Mucosa of descending colon (tissue), 3 donors: Measurements from ENCODE around the gene BEGAIN. TPM values are rescaled to one million over a fixed set of nuclear protein-coding genes. Genes with fewer than 3 reads are reported as not detected.

Source experiments
- ATAC-seq: fragments of 200-7000 bp; cut with Tn5 transposase; one replicate; pipeline ENCODE4 v1.9.1; 2020; ENCODE audit warnings: mild to moderate bottlenecking, moderate library complexity
- DNase-seq, 3 donors: peaks; one replicate each; pipeline ENCODE4 v3.0.0-alpha.2; 2020
- H3K36me3 ChIP-seq: fragments of 200-600 bp; one replicate; pipeline ENCODE4 v1.8.0; 2021; ENCODE audit warnings: low read depth, mild to moderate bottlenecking
- H3K4me1 ChIP-seq: fragments of 200-600 bp; one replicate; pipeline ENCODE4 v1.8.0; 2021; ENCODE audit warnings: low read depth, mild to moderate bottlenecking
- H3K4me3 ChIP-seq: fragments of 200-600 bp; one replicate; pipeline ENCODE4 v1.8.0; 2021; ENCODE audit warnings: mild to moderate bottlenecking
- H3K9me3 ChIP-seq: fragments of 200-600 bp; one replicate; pipeline ENCODE4 v1.8.0; 2021; ENCODE audit warnings: mild to moderate bottlenecking
- intact Hi-C, 2 donors: fragments of 100-400 bp; cut with DNase I in 1 of 2; cut with micrococcal nuclease in 1 of 2; formaldehyde crosslinking; loops; one replicate each; pipeline versions ENCODE4 v1.11.0 to v1.11.1; 2022; cut with DNase I, micrococcal nuclease
- total RNA-seq, 3 donors: library from RNA; stranded (reverse); fragmentation: NEBNext Ultra II Directional in 2 of 3; extraction: Animal tissue kit (Norgen Biotek cat#: 25700) in 2 of 3; gene quantifications; one replicate each; pipeline versions ENCODE4 v1.2.1 to v1.2.4, GENCODE V29; 2021 to 2023
- TF ChIP-seq, protein P1 (sequence below): fragments of 200-600 bp; IDR thresholded peaks from one replicate; pipeline ENCODE4 v1.8.0; 2022; ENCODE audit warnings: antibody characterized with exemption, mild to moderate bottlenecking
- donor health status: DM: no; HTN: no; CAD: no; lungs with moderate emphysema.
- donor health status: DM: no; HTN: no; CAD: no.
- donor health status: DM: no; HTN: yes; CAD: no.

Gene BEGAIN
- total RNA-seq, 3 donors from 2014 or later: 0.75 to 2.5 (median 1.1) TPM

GRCh38 chr14:100555436-100556139 lies 31.6 kb downstream of the BEGAIN start:
- DNase-seq (no peak), ATAC-seq (no peak)
- Histone ChIP-seq H3K4me1 (peaks cover 10% of the 10 kb centered on the region), H3K36me3 (no peaks in the 10 kb centered on the region), H3K4me3 (no peak overlapping the region), H3K9me3 (no peaks in the 10 kb centered on the region)
- TF ChIP-seq, protein P1, sequence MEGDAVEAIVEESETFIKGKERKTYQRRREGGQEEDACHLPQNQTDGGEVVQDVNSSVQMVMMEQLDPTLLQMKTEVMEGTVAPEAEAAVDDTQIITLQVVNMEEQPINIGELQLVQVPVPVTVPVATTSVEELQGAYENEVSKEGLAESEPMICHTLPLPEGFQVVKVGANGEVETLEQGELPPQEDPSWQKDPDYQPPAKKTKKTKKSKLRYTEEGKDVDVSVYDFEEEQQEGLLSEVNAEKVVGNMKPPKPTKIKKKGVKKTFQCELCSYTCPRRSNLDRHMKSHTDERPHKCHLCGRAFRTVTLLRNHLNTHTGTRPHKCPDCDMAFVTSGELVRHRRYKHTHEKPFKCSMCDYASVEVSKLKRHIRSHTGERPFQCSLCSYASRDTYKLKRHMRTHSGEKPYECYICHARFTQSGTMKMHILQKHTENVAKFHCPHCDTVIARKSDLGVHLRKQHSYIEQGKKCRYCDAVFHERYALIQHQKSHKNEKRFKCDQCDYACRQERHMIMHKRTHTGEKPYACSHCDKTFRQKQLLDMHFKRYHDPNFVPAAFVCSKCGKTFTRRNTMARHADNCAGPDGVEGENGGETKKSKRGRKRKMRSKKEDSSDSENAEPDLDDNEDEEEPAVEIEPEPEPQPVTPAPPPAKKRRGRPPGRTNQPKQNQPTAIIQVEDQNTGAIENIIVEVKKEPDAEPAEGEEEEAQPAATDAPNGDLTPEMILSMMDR: no peak
- intact Hi-C loops: no loop called here

DNA sequence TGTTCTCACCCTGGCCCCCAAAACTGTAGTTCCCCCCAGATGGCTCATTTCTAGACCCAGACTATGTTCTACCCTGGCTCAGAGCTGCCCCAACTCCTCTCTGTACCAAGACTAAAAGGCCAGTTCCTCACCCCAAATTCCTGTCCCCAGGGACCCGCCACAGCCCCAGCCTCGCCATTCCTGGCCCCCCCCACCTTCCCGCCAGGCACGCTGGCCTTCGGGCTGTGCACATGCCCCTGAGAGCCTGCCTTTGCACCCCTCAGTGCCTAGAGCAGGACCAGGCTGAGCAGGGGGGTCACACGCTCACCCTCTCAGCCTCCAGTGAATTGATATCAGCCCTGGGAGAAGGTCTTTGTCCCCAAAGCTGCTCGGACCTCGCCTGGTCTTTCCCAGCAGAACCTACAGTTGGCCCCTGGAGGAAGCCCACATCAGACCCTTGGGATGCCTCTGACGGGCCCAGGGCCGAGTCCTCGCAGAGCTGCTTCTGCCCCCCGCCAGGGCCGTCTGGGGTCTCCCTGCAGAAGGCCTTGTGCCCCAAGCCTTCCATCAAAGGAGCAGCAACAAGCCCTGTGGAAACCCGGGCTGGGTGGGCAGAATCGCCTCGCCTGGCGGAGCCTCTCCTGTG lies 32.4 kb downstream of the BEGAIN start:
- H3K4me1 ChIP-seq: peaks cover 10% of the 10 kb centered on the region
- TF ChIP-seq, protein P1: no peak
- no peaks in the 10 kb centered on the region for H3K36me3 ChIP-seq
- intact Hi-C loops: no loop called here
- DNase-seq: no peak
- no peak overlapping the region for H3K4me3 ChIP-seq
- no peak for ATAC-seq
- H3K9me3 ChIP-seq: no peaks in the 10 kb centered on the region

DNA sequence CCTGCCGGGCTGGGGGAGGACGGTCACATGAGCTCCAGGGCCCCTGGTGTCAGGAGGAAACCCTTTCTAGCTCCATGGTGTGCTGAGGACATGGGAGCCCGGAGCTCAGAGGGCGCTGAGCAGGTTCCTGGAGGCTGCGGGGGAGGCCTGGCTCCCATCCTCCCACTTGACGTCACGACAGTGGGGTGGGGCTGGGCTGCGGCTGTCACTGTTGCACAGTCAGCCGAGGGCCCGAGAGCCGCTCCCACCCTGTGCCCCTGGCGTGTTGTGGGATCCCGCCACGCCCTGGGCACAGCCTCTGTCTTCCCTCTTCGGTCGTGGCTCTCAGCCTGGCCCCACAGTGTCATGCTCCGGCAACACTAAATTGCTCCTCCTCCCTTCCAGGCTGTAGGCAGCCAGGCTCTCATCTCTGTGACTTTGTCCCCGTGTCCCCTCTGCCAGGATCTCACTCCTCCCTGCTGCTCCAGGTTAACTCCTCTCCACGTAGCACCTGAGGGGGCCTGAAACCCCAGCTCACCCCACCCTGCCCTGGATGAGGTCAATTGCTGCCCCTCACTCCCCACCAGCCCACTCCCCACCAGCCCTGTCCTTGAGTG lies 33.0 kb downstream of the BEGAIN start:
- TF ChIP-seq, protein P1: no peak
- no peaks in the 10 kb centered on the region for H3K9me3 ChIP-seq
- intact Hi-C loops: no loop called here
- ATAC-seq (peak; percentile 83), DNase-seq (peak; percentile 74 to 89 (median 87))
- H3K4me1 ChIP-seq: peaks cover 10% of the 10 kb centered on the region
- H3K4me3 ChIP-seq: no peak overlapping the region
- H3K36me3 ChIP-seq: no peaks in the 10 kb centered on the region

- TF ChIP-seq, protein P1: no peak
- no peak for DNase-seq
- no peak for ATAC-seq
- no peaks in the 10 kb centered on the region for H3K36me3 ChIP-seq
- peaks cover 17% of the 10 kb centered on the region for H3K4me1 ChIP-seq
- intact Hi-C loops: no loop called here
- no peak overlapping the region for H3K4me3 ChIP-seq
- H3K9me3 ChIP-seq: no peaks in the 10 kb centered on the region
These were observed 33.7 kb downstream of the BEGAIN start for GRCh38 chr14:100553471-100553870.

DNA sequence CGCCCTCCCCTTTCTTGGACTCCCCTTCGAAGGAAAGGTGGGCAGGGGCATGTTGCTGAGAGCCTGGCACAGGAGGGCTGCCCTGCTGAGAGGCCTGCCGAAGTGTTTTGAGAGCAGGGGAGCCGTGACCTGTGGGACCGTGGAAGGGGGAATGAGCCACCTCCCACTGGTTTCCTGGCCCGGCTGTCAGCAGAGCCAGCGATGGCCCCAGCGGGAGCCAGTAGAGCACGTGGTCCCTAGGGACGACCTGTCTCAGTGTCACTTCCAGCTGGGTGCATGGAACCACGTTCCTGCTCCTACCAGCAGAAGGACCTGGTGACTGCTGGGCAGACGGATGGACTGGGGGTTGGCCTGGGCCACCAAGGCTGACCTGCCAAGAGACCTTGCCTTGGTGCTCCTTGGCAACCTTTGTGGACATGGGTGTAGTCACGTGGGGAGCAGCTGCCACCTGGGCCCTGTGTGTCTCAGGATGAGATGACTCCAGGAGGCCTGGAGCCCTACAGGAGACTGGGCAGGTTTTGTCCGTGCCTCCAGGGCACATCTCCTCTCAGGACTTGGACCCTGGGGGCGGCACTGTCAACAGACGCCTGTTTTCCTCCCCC lies 34.6 kb downstream of the BEGAIN start:
- DNase-seq: no peak
- TF ChIP-seq, protein P1: no peak
- Histone ChIP-seq H3K4me1 (peaks cover 24% of the 10 kb centered on the region), H3K9me3 (no peaks in the 10 kb centered on the region), H3K4me3 (no peak overlapping the region), H3K36me3 (no peaks in the 10 kb centered on the region)
- intact Hi-C loops: no loop called here
- no peak for ATAC-seq
